GM18909 (cell line): ENCODE results near the gene AP3D1.
A peak's percentile ranks its signal among the peaks of the same experiment; 100 is the strongest.

Source experiments
- ATAC-seq: cut with Tn5 transposase; IDR thresholded peaks from one replicate; pipeline ENCODE4 v1.9.1; 2021; ENCODE audit warnings: mild to moderate bottlenecking; ENCODE audit not compliant: unreplicated experiment, poor library complexity

AP3D1 gene

DNA sequence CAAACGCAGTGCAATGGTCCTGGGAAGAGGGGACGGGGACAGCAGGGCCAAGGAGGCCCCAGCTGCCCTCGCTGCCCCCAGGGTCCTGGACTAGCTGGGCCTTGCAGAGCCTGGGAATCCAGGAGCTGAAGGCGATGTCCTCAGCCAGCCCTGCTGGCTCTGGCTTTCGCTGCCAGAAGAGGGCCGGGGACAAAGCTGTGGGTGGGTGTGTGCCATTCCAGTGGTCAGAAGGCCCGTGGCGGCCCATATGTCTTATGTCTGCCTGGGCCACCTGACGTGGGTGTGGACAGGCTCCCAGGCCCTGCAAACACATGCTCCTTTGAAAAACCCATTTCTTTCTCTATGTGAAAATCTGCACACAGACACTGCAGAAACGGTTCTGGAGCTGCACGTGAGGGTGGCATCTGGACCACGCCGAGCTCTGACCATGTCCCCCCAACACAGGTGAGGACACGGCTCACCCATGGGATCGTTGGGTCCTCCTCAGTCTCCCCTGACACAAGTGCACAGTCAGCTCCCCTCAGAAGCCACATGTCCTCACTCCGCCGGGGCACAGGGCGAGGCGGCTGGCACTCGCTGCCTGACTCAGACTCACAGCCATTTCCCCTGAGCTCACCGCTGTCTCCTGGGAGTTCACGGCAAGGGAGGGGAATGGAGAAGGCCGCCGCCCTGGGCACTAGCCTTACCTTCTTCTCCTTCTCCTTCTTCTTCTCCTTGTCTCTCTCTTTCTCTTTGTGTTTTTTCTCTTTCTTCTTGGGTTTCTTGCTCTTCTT lies 37.7 kb downstream of the AP3D1 start:
- ATAC-seq: no peak

DNA sequence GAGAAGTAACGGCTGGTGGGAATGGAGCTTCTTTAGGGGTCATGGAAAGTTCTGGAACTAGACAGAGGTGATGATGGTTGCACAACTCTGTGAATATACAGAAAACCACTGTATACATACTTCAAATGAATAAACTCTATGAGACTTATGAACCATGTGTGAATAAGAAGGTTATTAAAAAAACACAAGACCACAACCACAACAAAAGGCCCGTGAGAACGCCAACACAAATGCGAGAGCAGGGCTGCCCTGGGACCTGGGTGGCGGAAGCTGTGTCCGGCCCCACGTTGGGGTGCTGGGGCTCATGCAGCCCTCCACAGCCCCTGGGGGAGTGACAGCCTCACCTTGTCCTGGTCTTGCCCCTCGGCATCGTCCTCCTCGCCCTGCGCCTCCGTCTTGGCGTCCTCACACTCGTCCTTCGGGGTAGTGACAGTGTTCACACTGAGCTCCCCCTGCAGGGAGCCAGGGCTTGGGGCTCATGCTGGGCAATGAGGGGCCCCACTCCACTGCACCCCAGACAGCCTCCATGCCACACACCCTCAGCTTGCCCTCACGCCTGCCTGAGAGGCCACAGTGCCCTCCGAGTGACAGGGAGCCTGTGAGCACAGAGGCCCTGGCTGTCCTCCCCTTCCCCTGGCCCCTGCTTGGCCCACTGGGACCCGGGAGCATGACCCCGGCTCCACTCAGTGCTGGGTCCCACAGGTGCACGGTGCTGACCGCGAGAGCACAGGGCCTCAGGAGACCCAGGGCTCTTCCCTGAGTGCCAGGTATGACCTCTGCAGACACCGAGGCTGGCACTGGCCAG lies 38.6 kb downstream of the AP3D1 start:
- ATAC-seq: no peak

DNA sequence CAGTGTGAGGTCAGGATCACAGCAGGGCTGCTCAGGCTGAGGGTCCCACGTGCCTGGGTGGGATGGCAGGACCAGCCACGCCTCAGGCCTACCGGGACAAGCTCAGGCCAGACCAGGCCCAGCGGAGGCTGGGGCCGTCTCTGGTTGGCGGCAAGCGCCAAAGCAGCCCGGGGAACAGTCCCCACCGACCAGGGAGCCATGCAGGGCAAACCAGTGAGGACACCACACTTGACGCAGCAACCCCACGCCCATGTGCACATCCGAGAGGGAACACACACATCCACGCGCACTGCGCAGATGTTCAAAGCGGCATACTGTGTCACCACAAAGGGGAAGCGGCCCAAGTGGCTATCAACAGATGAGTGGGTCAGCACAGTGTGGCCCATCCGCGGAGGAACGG lies 39.5 kb downstream of the AP3D1 start:
- ATAC-seq: no peak

DNA sequence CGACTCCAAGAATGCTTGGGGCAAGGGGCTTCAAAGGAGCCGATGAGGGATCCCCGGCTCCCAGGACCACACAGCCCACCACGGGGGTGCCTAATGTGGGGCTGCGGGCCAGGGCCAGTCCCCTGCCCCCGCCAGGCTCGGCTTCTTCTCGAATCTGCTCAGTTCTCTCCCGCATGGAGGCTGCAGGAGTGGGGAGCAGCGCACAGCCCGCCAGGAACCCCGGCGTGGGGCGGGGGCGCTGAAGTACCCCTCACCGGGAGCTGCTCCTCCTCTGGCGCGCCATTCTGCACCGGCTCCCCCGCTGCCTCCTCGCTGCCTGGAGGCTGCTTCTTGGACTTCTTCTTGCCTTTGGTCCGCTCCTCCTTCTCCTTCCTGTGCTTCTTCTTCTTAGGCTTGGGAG lies 39.9 kb downstream of the AP3D1 start:
- ATAC-seq: no peak

DNA sequence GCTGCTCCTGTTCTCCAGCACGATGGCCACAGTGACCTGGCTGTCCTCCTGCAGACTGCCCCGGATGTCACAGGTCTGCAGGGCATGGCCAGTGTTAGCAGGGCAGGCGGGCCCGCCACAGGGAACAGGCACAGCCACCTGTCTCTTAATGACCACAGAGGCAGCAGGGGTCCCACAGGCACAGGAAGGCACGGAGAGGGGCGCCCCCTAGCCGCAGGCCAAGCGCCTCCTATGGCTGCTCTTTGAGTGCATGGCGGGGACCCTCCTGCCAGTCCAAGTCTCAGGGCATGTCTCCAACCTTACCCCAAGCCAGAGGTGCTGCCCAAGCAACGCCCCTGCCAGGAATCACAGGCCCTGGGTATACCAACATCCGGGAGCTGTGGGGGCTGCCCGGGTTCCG lies 40.5 kb downstream of the AP3D1 start:
- ATAC-seq: no peak

DNA sequence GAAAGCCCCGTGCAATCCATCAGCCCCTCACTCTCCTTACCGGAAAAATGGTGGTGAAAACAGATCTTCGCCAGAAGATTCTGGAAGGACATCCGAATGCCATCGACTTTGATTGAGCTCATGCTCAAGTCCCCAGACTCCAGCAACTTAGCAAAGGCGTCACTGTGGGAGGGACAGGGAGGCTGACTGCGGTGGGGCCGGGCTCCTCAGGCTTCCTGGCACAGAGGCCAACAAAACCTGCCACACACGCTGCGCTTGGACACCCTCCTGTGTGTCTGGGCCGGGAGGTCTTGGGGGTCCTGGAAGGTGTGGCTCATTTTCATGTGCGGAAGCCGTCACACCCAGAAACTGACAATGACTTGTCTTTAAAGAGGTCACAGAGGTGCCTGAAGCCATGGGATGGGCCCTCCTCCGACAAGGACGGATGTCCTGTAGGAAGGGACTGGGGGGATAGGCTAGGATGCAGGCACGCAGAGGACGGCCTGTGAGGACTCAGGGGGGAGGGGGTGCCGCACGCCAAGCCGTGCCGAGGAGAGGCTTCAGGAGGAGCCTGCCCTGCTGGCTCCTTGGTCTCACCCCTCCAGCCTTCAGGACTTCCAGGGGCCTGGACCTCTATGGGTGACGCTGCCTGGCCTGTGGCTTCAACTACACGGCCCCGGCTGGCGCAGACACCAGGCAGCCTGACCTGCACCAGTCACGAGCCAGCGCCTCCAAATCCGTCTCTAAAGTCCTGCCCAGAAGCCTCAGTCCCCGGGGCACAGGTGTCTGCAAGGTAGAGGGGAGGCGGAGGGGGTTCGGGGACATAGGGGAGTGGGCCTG lies 42.1 kb downstream of the AP3D1 start:
- no peak for ATAC-seq

DNA sequence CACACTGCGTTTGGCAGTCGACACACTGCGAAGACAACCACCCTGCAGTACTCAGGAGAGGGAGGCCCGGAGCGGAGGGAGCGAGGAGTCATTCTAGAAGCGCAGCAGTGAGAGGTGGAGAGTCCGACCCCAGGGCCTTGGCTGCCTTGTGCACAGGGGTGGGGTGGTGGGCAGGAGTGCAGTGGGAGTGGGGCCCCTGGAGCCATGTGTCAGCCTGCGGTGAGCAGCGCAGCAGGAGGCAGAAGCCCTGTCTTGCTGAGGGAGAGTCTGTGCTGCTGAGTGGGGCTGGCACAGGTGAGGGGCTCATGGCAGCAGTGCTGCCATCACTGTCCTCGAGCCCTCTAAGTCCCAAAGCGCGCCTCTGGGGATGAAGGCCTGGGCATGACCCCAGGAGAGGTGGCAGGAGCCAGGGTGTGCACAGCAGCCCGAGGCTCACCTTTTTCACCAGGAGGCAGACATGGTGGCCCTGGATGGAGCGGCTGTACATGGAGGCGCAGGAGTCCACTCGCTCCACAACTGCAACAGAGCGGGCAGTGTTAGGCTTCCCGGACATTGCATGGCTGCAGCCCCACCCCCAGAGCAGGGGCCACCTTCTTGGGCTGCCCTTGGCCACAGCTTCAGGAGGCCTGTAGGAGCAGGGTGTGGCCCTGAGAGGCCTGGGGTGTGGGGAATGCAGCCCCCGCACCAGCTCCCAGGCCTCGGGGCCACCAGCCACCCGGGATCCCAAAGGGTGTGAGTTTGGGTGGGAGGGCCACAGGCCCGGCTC lies 42.9 kb downstream of the AP3D1 start:
- ATAC-seq: no peak

DNA sequence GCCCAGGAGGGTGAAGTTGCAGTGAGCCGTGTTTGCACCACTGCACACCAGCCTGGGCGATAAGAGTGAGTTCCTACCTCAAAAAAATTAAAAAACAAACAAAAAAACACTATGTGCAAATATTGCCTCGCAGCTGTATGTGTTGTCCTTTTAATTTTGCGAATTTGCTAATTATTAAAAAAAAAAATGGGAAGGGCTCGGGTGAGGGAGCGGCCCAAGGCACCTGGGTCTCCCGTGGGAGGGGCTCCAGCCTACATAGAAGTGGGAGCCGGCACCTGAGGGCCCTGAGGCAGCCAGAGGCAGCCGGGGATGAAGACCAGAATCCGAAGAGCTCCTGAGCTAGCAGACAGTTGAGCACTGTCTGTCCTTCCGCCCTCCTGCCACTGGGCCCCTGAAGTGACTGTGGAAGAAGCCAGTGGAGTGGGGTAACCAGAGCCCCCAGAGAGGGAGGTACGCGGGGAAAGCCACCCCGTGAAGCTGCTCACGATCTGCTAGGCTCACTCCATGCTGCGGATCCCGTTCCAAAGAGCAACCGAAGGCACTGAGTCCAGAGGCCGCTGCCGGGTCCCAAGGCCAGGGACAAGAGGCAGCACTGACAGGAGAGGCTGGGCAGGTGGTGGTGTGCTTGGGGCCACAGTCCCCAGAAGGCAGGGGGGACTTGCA lies 48.2 kb downstream of the AP3D1 start:
- no peak for ATAC-seq

GRCh38 chr19:2101417-2102335 lies 49.7 kb downstream of the AP3D1 start:
- no peak for ATAC-seq

- no peak for ATAC-seq
These were observed 50.7 kb downstream of the AP3D1 start for GRCh38 chr19:2100719-2101061.

GRCh38 chr19:2099937-2100718 lies 51.2 kb downstream of the AP3D1 start:
- no peak for ATAC-seq

DNA sequence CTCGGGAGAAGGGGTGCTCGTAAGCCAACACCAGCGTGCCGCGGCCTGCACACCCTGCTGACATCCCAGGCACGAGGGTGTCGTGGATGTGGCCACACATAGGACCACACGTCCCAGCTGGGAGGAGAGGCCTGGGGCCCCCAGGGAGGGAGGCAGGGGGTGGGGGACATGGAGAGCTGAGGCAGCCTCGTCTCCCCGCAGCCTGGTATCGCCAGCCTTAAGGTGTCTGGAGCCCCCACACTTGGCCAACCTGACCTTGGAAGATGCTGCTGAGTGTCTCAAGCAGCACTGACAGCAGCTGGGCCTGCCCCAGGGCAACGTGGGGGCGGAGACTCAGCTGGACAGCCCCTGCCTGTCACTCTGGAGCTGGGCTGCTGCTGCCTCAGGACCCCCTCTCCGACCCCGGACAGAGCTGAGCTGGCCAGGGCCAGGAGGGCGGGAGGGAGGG lies 52.3 kb downstream of the AP3D1 start:
- no peak for ATAC-seq

DNA sequence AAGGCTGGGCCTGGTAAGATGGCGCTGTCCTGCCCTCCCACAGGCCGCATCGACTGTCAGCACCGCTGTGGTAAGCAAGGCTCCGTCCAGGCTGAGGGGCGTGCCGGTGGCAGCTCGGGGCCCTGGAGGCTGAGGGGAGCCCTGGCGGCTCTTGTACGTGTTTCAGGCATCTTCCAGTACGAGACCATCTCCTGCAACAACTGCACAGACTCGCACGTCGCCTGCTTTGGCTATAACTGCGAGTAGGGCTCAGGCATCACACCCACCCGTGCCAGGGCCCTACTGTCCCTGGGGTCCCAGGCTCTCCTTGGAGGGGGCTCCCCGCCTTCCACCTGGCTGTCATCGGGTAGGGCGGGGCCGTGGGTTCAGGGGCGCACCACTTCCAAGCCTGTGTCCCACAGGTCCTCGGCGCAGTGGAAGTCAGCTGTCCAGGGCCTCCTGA lies 53.5 kb downstream of the AP3D1 start:
- ATAC-seq: no peak

GRCh38 chr19:2097203-2097885 lies 54.0 kb downstream of the AP3D1 start:
- peak; percentile 2 for ATAC-seq

- ATAC-seq: peak; percentile 73
These were observed 54.7 kb downstream of the AP3D1 start, which contains the start of gene IZUMO4 for GRCh38 chr19:2096480-2097202. Gene IZUMO4 (plus strand): TSS chr19:2096915. CDS start chr19:2096946, 31 bp downstream.

GRCh38 chr19:2096034-2096479 lies 55.3 kb downstream of the AP3D1 start, which contains the start of gene MOB3A:
Gene MOB3A (minus strand): TSS chr19:2096326. CDS start chr19:2078560, 17,766 bp downstream.
- peak; percentile 42 for ATAC-seq
